ENCODE data around the gene IGF1R. TPM values are rescaled to one million over a fixed set of nuclear protein-coding genes. Genes with fewer than 3 reads are reported as not detected.
A peak's percentile ranks its signal among the peaks of the same experiment; 100 is the strongest.

IGF1R gene
- total RNA-seq, 1 experiment from 2014 or later = 125 TPM

GRCh38 chr15:98878172-98878571 is 229.8 kb downstream of the IGF1R start:
- peak overlapping the region; percentile 25; the same call in 1 of the 2 replicates for H3K27ac Mint-ChIP-seq
- H3K27me3 Mint-ChIP-seq (ENCODE audit: low read depth) = no peaks in the 10 kb centered on the region
- POLR2A ChIA-PET = no interaction called here
- H3K9me3 Mint-ChIP-seq = no peaks in the 10 kb centered on the region
- TF ChIP-seq ZNF281 (CRISPR knock-in tag; IDR thresholded peaks at IDR 0.05) (no peak), ARID4B (CRISPR knock-in tag; IDR thresholded peaks at IDR 0.05; ENCODE audit: borderline replicate concordance) (no peak), NR1H2 (CRISPR knock-in tag; IDR thresholded peaks at IDR 0.05) (no peak), OVOL2 (CRISPR knock-in tag; IDR thresholded peaks at IDR 0.05; ENCODE audit: borderline replicate concordance) (no peak), ESRRA (CRISPR knock-in tag; IDR thresholded peaks at IDR 0.05; ENCODE audit: borderline replicate concordance) (no peak), NFE2L1 (CRISPR knock-in tag; IDR thresholded peaks at IDR 0.05) (no peak), HMGA2 (CRISPR knock-in tag; IDR thresholded peaks at IDR 0.05) (no peak), ATF2 (CRISPR knock-in tag; IDR thresholded peaks at IDR 0.05; ENCODE audit: borderline replicate concordance, low read depth) (no peak), ZNF532 (CRISPR knock-in tag; IDR thresholded peaks at IDR 0.05; ENCODE audit: borderline replicate concordance) (no peak)
- no peak overlapping the region for H3K4me3 Mint-ChIP-seq
- H3K36me3 Mint-ChIP-seq = no peaks in the 10 kb centered on the region
- peaks cover 67% of the 10 kb centered on the region for H3K4me1 Mint-ChIP-seq
- CTCF ChIA-PET = no interaction called here
- ATAC-seq (no peak), DNase-seq (ENCODE audit: low spot score) (no peak)

- no peak overlapping the region for H3K27ac Mint-ChIP-seq
- no peak overlapping the region for H3K4me3 Mint-ChIP-seq
- no peaks in the 10 kb centered on the region for H3K36me3 Mint-ChIP-seq
- ChIA-PET CTCF (no interaction called here), POLR2A (no interaction called here)
- no peaks in the 10 kb centered on the region for H3K9me3 Mint-ChIP-seq
- no peaks in the 10 kb centered on the region for H3K27me3 Mint-ChIP-seq (ENCODE audit: low read depth)
- DNase-seq (ENCODE audit: low spot score) = no peak
- H3K4me1 Mint-ChIP-seq = peaks cover 66% of the 10 kb centered on the region
- TF ChIP-seq ZNF671 (CRISPR knock-in tag; IDR thresholded peaks at IDR 0.05) (no peak), ZNF532 (CRISPR knock-in tag; IDR thresholded peaks at IDR 0.05; ENCODE audit: borderline replicate concordance) (no peak), JUN (CRISPR knock-in tag; IDR thresholded peaks at IDR 0.05) (no peak), RELA (CRISPR knock-in tag; IDR thresholded peaks at IDR 0.05; ENCODE audit: borderline replicate concordance) (no peak)
- ATAC-seq = no peak
Measured at GRCh38 chr15:98878862-98879261, 230.5 kb downstream of the IGF1R start.

Data from WTC11 (cell line).